GM10847 (cell line): Measurements from ENCODE around the gene KCNK1.

Source experiments
- POLR2A ChIP-seq: IDR thresholded peaks from 2 replicates; pipeline ENCODE4 v1.6.1; 2011; ENCODE audit not compliant: insufficient read length; ENCODE audit errors: extremely low read depth

Gene KCNK1

GRCh38 chr1:233689017-233689747 lies 75.3 kb downstream of the KCNK1 start:
- TF ChIP-seq POLR2A: no peak

GRCh38 chr1:233689748-233690254 lies 75.9 kb downstream of the KCNK1 start:
- no peak for TF ChIP-seq POLR2A

- no peak for TF ChIP-seq POLR2A
These were observed 82.0 kb downstream of the KCNK1 start for GRCh38 chr1:233695901-233696300.

GRCh38 chr1:233700338-233700737 lies 86.4 kb downstream of the KCNK1 start:
- TF ChIP-seq POLR2A: no peak

GRCh38 chr1:233704170-233704897 lies 90.4 kb downstream of the KCNK1 start:
- TF ChIP-seq POLR2A: no peak

- no peak for TF ChIP-seq POLR2A
These were observed 91.2 kb downstream of the KCNK1 start for GRCh38 chr1:233704898-233705723.

GRCh38 chr1:233707153-233707879 lies 93.4 kb downstream of the KCNK1 start:
- no peak for TF ChIP-seq POLR2A

- TF ChIP-seq POLR2A: no peak
These were observed 94.2 kb downstream of the KCNK1 start for GRCh38 chr1:233707880-233708815.

- TF ChIP-seq POLR2A: no peak
These were observed 96.1 kb downstream of the KCNK1 start for GRCh38 chr1:233710031-233710430.

GRCh38 chr1:233710507-233710906 lies 96.6 kb downstream of the KCNK1 start:
- no peak for TF ChIP-seq POLR2A

- no peak for TF ChIP-seq POLR2A
These were observed 100.8 kb downstream of the KCNK1 start for GRCh38 chr1:233714631-233715217.

- no peak for TF ChIP-seq POLR2A
These were observed 104.2 kb downstream of the KCNK1 start for GRCh38 chr1:233718057-233718456.

GRCh38 chr1:233719655-233720341 lies 105.9 kb downstream of the KCNK1 start:
- TF ChIP-seq POLR2A: no peak
